NCI-H460 (cell line): ENCODE measurements around the gene KHDRBS2. TPM values are rescaled to one million over a fixed set of nuclear protein-coding genes. Genes with fewer than 3 reads are reported as not detected.

ENCODE experiments used
- DNase-seq: peaks from one replicate; pipeline ENCODE4 v3.0.0-alpha.2; 2016; ENCODE audit warnings: low read depth; ENCODE audit errors: extremely low read depth
- polyA plus RNA-seq: library from polyadenylated mRNA; depleted of rRNA; stranded (reverse); fragments of >200 nt; gene quantifications from 2 replicates; pipeline ENCODE4 v1.2.3, GENCODE V29; 2014; cell fraction: nucleus; rRNA removed
- total RNA-seq: library from RNA; depleted of rRNA; stranded (reverse); fragments of >200 nt; shearing (Covaris generic); gene quantifications from 2 replicates; pipeline ENCODE4 v1.2.3, GENCODE V29; 2014; rRNA removed

The KHDRBS2 gene
- total RNA-seq = not detected in 2 replicates
- polyA plus RNA-seq = not detected in 2 replicates

DNA sequence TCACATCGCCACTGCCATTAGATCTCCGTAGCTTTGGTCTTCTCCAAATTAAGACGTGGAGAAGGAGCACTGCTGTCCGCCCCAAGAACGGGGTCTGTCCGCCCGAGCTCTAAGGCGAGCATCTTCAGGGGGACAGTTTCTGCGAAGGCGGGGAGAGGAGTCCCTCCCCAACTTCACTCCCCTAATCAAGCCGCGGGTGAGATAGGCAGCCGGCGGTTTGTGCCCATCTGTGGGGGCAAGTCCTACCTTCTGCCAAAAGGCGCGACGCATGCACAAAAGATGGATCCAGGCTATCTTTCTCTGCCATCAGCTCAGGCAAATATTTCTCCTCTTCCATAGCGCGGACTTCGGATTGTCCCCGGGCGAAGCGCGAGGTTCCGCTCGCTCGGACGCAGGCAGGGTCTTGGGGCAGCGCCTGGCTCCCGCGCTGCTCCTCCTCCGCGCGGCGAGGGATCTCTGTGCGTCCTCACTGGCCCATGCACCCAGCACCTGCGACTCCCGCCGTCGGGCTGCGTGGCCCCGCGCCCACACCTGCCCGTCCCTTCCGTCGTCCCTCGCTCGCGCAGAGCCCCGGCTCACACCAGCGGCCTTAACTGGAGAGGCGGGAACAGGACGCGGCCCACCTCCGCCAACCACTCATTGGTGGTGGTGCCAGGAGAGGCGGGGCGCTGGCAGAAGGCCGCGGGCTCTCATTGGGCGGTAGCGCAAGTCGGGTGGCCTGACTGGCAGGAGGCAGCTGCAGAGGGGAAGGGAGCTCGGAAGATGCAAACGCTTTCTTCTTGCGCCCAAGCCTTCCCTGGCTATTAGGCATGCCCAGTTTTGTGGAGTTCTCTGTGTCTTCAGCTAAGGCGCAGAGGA lies at the start of gene KHDRBS2:
Gene KHDRBS2, minus strand, starts transcription at position 614 of the 858 bp plus-strand sequence.
- DNase-seq = peak; percentile 23

DNA sequence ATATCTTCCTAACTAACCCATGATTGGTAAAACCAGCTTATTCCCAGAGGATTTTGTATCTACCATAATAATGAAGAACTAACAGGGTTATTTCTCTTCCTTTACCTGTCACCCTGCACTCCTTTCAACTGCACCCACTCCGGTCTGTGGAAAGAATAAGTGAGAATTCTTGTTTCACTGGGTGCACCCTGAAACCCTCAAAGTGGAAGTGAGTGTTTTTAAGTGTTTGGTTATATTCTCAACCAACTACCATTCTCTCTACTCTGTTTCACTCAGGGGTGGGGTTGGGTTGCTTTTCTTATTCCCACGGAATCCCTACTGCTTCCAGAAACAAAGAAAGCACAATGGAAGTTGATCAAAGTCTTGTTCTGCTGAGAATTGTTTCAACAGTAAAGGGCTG lies 42.6 kb upstream of the KHDRBS2 start:
- DNase-seq = no peak

DNA sequence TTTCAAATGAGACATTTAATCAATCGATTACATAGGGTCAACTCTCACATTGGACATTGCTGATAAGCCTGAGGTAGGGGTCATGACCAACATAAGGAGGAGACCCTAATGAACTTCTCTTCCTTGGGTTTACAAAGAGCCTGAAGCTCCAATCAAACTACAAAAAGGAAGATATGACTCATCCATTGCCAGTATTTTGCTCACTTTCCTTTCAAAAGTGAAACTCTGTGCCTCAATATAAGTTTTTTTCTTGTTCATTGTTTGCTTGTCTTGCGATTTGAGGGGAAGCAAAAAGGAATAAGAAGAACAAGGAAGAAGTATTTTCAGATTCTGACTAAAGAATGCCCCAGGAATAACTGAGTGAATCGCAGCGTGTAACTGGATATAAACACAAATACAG lies 38.8 kb upstream of the KHDRBS2 start:
- DNase-seq = no peak

DNA sequence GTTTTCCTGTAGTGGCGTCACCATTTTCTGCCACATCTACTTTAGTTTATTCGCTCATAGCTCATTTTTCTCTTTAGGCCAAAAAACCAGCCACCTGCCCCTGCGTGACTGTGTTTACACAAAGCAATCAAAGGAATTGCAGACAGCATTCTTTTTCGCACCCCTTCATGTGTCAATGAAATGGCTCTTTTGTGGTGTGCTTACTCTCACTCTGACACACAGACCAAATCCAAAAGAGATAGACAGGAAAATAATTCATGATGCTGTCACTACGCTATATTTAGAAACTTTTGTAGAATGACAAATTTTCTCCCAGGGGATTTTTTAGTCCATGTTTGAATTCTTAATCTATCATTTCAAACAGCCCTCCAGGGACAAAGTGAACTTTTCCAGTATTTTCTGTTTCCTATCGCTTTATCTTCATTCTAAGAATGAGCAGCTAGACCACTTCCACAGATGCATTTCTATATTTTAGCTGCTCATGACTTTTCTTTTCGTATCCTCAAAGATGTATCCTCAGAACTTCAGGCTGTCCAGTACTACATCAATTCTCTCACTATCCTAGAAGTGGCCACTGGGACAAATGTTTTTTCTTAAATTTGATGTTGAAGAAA lies 37.9 kb upstream of the KHDRBS2 start:
- no peak for DNase-seq

DNA sequence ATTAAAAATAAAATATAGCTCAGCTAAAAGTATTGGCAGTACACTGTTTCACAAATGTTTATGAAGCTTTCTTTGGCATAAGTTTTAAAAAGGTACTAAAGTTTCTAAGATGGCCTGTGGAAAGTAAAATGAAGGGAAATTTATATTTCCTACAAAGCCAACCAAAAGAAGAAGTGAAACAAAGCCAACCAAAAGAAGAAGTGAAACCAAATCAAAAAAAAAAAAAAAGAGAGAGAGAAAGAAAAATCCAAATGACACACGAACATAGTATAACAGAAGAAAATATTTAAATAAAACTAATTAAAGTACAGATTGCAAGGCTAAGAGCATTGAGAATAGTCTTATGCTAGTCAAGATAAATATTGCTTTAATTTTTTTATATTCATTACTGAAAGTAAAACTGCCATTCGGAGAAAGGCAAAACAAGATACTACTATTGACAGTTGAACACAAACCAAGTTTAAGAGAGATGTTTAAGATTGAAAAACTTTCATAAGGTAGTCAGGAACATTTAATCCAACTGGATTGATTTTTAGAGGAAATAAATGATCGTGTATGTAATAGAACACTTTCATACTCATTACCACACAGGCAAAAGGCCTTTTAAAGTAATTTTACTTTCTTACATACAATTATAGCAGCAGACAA lies 12.8 kb upstream of the KHDRBS2 start:
- no peak for DNase-seq

DNA sequence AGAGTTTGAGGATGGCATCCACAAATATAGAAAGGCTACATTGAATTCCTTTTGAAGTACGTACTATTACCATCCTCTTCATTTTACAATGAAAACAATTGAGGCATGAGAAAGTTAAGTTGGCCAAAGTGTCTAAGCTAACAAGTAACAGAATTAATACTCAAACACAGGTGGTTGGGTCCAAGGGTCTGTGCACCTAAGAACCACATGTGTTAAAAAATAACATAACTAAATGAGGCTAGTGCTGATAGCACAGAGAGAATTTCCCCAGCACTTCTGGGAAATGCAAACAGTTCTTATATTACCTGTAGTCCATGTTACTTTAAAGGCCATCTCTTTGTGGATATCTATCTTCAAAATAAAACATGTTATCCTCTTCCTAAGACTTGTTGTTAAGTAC lies 10.5 kb upstream of the KHDRBS2 start:
- DNase-seq = no peak

DNA sequence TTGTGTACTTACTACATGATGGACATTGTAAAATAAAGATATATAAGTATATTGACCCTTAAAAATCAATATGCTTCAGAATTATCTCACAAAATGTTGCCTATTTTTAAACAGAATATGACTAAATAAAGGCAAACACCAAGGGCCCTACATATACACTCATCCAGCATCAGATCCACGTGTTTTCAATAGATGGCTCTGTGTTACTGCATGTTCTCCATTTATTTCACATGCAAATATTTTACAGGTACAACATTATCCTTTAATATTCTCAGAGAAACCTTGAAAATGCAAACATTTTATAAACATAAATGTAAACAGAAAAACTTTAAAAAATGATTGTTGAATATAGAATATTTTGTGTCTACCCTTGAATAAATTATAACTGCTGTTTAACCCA lies 2.9 kb upstream of the KHDRBS2 start:
- no peak for DNase-seq

DNA sequence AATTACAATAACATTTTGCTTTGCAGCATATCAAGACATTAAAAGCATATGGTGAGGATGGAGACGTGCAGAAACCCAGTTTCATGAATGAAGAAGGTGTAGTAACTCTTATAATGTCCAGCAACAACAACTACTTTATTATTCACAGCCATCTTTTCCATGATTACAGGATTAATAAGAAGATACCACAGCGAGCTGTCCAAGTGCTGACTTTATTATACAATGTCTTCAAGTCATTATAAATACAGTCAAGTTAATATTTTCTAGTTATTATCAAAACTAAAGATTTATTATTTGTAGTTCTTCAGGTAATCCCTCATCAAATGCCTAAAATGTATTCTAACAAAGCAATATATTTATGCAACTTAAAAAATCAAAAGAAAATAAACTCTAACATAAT lies 2.5 kb upstream of the KHDRBS2 start:
- DNase-seq = no peak

DNA sequence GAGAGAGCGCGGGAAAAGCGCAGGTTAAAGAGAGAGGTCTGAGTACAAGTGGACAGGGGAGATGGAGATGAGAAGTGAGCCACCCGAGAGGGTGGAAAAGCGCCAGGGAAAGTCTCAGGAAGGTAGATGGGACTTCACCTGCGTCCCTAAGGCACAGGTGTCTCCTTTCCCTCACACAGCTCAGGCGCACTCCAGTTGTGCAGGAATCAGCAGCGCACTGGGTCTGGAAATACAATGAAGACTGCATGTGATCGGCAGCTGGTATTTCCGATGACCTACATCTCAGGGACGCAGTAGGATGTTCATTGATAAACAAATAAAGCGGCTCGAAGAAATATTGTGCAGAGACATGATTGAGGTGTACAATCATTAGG lies 432 bp upstream of the KHDRBS2 start:
- DNase-seq = no peak

DNA sequence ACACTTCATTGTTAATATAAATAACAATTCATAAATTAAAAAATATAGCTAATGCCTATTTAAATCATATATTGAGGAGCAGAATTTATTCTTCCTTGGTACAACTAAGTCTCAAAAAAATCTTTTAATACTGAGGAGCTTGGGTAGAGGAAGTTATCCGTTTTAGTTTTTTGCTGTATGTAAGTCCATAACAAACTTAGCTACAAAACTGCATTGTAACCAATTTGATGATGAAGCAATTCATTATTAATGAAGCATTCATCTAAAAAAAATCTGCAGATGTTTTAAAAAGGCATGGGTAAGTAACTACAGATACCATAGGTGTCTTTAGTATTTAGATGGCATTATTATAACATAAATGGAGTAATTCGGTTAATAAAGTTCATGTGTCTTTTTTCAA lies 1.3 kb downstream of the KHDRBS2 start:
- no peak for DNase-seq

DNA sequence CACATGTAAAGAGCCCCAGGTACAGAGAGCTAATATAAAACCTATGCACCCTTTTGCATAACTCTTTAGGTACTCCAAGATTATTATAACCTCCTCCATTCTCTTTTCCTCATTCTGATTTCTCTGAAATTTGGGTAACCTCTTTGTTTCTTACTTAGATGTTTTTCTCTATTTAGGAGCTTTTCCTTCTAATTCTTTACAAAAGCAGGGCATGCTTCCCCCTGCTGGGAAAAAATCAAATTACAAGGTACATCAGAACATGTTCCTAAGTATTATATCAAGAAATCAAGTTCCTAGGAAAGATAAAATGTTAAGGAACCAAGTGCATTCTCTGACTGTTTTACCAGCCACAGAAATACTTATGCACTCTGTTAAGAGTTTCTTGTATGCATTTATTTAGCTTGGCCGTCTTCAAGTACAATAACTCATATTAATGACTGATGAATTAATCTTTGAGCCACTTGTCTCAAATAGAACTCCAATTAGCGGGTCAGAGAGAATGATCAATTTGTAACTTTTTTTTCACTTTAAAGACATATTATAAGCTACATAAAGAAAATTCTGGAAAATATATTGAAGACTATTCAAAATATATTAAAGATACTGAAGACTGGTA lies 2.1 kb downstream of the KHDRBS2 start:
- peak; percentile 3 for DNase-seq

DNA sequence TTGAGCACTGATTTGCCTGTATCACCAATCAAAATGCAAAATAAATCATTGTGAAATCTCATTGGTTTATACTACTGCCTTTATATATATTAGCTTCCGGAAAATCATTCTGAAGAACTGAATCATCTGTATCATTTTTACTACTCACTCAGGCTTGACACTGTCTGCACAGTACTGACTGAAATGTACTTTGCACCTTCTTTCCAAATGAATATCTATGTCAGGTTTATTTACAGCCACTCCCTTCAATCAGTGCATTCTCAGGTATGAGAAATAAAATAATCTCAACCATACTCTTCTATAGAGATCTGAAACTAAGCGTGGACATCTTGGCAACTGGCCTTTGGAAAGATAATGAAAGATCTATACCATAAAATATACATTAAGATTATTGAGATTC lies 2.7 kb downstream of the KHDRBS2 start:
- DNase-seq = no peak

DNA sequence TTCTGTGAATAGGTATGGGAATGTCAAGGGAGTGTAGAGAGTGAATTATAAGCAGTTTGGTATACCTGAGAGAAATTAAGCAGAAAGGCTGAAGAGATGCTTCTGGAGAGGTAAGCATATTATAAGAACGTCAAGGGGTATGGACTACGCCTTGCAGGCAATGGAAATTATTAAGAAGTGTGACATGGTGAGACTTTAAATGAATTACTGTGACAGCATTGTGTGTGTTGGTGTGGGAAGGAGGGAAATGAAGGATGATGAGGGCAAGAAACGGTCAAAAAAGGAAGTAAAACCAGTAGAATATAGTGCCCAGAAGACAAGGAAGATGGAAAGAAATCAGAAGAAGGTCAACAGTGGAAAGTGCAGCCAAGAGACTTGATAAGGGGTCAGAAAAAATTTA lies 5.9 kb downstream of the KHDRBS2 start:
- no peak for DNase-seq

DNA sequence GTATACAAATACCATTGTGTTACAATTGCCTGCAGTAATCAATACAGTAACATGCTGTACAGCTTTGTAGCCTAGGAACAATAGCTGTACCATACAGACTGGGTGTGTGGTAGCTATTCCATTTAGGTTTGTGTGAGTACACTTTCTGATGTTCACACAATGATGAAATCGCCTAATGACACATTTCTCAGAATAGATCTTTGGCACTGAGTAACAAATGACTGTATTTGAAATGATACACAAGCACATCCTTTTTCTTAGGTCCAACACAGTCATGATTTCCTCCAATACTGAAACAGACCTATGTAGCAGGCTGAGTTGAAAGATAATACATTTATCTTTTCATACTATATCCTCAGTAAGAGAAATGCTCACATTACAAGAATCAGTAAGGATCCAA lies 13.9 kb downstream of the KHDRBS2 start:
- DNase-seq = no peak

DNA sequence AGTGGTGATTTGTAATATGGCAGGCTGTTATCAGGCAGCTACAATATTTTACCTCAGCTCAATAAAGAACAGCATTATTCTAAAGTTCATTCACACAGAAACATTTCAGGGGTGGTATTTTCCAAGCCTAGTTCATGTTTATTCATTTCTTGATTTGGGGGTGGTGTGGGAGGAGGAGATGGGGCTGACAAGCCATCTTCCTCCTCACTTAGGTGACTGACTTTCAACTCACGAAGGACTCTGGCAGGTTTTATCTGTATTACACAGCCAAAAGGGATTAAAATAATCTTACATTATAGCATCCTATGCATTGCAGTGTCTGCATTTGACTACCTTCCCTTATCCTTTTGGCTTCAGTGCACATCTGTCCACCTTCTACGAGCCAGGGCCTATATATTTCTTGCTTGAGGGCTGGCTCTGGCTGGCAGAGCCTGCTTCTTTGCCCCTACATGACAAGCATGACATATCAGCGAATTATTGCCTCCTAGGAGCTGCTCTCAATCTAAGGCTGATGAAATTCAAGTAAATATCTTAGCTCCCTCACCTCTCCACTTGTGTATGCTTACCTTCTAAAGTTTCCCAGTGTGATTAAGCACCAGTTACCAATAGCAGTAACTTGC lies 20.0 kb downstream of the KHDRBS2 start:
- no peak for DNase-seq

DNA sequence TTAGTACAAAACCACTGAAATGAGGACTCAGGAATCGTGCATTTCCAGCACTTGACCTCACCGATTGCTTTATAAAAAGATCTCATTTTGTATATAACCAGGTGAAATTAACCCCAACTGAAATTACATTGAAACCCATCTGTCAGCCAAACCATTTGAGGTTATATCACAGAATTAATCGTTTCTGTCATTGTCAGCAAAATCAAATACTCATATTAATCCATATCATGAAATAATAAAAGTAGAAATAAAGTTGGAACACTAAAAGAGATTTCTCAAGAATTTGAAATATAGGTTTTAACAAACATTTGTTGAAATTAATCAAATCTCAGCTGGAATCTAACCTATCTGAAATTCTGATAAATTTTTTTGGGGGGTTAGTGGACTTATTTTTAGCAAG lies 23.7 kb downstream of the KHDRBS2 start:
- no peak for DNase-seq

DNA sequence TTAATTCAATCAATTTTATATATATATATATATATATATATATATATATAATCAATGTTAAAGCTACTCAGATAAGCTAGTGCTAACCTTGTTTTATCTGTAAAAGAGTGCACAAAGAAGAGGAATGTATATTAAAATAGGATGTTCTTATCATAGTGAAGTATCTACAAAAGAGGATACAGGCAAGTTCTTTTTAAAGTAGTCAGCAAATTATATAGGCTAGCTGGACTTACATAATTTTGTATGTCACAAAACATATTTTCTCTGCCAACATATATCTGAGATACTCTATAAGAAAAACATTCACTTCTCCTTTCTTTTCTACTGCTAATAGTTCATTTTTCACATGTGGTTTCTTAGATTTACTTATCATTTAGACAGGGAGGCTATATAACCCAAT lies 39.9 kb downstream of the KHDRBS2 start:
- DNase-seq = no peak

DNA sequence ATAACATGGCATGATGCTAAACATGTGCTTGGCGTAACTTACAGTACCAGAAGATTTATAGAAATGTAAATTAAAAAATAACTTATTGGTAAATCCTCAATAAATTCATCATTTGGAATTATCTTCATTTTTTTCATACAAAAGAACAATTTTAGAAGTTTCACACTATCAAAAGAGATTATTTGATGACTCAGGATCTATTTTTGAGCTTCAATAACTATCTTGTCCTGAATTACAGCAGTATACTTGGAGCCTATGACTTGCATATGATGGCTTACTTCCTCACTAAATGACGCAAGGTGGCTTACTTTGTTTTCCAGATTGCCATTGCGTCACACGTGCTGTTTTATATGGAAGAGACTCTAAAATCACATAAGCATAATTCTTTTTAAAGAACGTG lies 49.2 kb downstream of the KHDRBS2 start:
- DNase-seq = no peak

DNA sequence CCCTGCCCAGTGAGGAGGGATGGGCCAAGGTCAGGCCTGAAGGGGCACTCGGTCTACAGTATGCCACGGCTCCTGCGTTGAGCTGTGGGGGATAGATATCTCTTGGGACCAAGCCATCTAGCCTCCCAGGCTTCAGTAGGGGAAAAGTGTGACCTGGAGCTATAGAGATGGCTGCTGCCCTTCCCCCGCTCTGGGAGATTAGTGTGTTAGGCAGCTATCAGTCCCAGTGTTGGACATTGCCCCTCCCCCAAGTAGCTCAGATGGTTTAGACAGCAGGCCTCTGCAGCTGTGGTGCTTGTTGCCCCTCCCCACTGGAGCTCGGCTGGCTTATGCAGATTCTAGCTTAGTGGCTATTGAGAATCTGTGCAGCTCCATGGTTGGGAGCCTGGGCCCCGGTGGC lies 56.8 kb downstream of the KHDRBS2 start:
- DNase-seq = no peak

DNA sequence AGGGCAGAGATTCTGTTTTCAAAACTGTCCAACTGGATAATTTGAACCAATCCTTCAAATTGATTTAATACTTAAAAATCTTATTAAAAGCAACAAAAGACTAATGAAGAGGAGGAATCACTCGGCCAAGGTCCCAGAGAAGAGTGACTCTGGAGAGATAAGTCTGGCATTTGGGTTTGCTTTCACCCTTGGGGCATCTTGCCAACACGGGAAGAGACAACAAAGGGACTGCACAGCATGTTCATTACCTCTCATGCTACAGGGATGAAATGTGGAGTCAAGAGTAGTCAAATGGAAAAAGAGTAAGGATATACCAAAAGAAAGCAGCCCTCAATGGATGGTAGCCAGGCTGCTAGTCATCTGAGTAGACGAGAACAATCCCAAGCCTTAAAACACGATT lies 68.2 kb downstream of the KHDRBS2 start:
- DNase-seq = no peak

DNA sequence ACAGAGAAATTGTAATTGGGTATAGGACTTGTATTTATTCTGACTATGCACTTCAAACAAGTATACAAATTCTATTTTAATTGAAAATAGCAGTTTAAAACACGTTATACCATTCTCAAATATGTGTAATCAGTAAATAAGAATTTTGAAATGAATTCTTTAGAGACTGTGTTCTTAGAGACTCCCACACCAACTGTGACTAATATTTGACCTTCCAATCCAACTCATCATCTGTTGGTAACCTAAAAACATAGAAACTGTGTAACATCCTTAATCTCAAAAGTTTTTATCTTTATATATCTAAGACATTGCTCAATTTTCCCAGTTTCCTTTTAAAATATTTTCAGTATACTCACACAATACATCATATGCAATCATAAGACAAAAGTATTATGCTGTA lies 83.9 kb downstream of the KHDRBS2 start:
- DNase-seq = no peak
